ENCODE results near the gene SERPINB6. TPM values are rescaled to one million over a fixed set of nuclear protein-coding genes. Genes with fewer than 3 reads are reported as not detected.
"Not testable (repeated sequence)": the region's sequence is repeated elsewhere in the genome, so short reads cannot be mapped to it uniquely, and the experiment has no call there.

The SERPINB6 gene
- total RNA-seq, 1 donor: 58.4 TPM

DNA sequence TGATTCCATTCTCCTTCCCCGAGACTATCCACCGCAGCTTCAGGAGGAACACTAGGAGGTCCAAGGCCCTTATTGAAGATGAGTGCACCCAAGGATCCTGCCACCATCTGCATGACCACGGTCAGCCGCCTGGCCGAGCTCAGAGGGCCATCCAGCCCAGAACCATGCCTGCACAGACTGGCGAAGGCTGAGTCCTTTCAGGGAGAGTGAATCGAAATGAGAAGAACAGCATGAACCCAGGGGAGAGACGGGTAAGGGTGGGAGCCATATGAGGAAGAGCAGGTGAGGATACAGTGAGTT lies 26.3 kb downstream of the SERPINB6 start:
- Histone ChIP-seq H3K4me1 (ENCODE audit: insufficient read depth, low read length) (peaks cover 33% of the 10 kb centered on the region), H3K4me3 (ENCODE audit: low read length) (no peak overlapping the region)

GRCh38 chr6:2944405-2945152 lies 26.8 kb downstream of the SERPINB6 start:
- Histone ChIP-seq H3K4me1 (ENCODE audit: insufficient read depth, low read length) (peaks cover 38% of the 10 kb centered on the region), H3K9me3 (ENCODE audit: low read depth, low read length) (no peaks in the 10 kb centered on the region), H3K27me3 (ENCODE audit: insufficient read depth, low read length) (no peaks in the 10 kb centered on the region), H3K4me3 (ENCODE audit: low read length) (no peak overlapping the region)

More for the DNA sequence above, 26.3 kb downstream of the SERPINB6 start:
- Histone ChIP-seq H3K27me3 (ENCODE audit: insufficient read depth, low read length) (no peaks in the 10 kb centered on the region), H3K9me3 (ENCODE audit: low read depth, low read length) (no peaks in the 10 kb centered on the region)

- H3K9me3 ChIP-seq (ENCODE audit: low read depth, low read length): no peaks in the 10 kb centered on the region
- H3K27me3 ChIP-seq (ENCODE audit: insufficient read depth, low read length): no peaks in the 10 kb centered on the region
- H3K4me3 ChIP-seq (ENCODE audit: low read length): no peak overlapping the region
- peaks cover 41% of the 10 kb centered on the region for H3K4me1 ChIP-seq (ENCODE audit: insufficient read depth, low read length)
These were observed 27.8 kb downstream of the SERPINB6 start for GRCh38 chr6:2943564-2943955.

GRCh38 chr6:2942914-2943563 lies 28.3 kb downstream of the SERPINB6 start:
- Histone ChIP-seq H3K4me1 (ENCODE audit: insufficient read depth, low read length) (peaks cover 43% of the 10 kb centered on the region), H3K9me3 (ENCODE audit: low read depth, low read length) (no peaks in the 10 kb centered on the region), H3K4me3 (ENCODE audit: low read length) (no peak overlapping the region), H3K27me3 (ENCODE audit: insufficient read depth, low read length) (no peaks in the 10 kb centered on the region)

- H3K9me3 ChIP-seq (ENCODE audit: low read depth, low read length); H3K4me3 ChIP-seq (ENCODE audit: low read length); H3K27me3 ChIP-seq (ENCODE audit: insufficient read depth, low read length): not testable (repeated sequence)
- H3K4me1 ChIP-seq (ENCODE audit: insufficient read depth, low read length): peaks cover 49% of the 10 kb centered on the region
These were observed 29.3 kb downstream of the SERPINB6 start for GRCh38 chr6:2942116-2942515.

- H3K9me3 ChIP-seq (ENCODE audit: low read depth, low read length): no peaks in the 10 kb centered on the region
- H3K4me1 ChIP-seq (ENCODE audit: insufficient read depth, low read length): peaks cover 49% of the 10 kb centered on the region
- H3K4me3 ChIP-seq (ENCODE audit: low read length): peak overlapping the region; percentile 33
- no peaks in the 10 kb centered on the region for H3K27me3 ChIP-seq (ENCODE audit: insufficient read depth, low read length)
These were observed 30.5 kb downstream of the SERPINB6 start for GRCh38 chr6:2940851-2941250.

DNA sequence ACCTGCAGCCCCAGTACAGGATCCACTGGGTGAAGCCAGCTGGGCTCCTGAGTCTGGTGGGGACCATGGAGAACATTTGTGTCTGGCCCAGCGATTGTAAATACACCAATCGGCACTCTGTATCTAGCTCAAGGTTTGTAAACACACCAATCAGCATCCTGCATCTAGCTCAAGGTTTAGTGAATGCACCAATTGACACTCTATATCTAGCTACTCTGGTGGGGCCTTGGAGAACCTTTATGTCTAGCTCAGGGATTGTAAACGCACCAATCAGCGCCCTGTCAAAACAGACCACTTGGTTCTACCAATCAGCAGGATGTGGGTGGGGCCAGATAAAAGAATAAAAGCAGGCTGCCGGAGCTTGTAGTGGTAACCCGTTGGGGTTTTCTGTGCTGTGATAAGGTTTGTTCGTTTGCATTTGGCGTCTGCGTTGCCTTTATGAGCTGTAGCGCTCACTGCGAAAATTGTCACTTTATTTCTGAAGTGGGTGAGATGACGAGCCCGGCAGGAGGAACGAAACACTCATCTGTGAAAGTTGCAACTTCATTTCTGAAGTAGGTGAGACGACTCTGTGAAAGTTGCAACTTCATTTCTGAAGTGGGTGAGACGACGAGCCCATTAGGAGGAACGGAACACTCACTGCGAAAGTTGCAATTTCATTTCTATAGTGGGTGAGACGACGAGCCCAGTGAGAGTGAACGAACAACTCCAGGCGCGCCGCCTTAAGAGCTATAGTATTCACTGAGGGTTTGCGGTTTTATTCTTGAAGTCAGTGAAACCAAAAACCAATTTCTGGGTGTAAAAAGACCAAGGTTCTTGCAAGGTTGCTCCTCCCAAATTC lies 31.1 kb downstream of the SERPINB6 start:
- H3K9me3 ChIP-seq (ENCODE audit: low read depth, low read length): no peaks in the 10 kb centered on the region
- peaks cover 49% of the 10 kb centered on the region for H3K4me1 ChIP-seq (ENCODE audit: insufficient read depth, low read length)
- H3K27me3 ChIP-seq (ENCODE audit: insufficient read depth, low read length): no peaks in the 10 kb centered on the region
- peak overlapping the region; percentile 33 for H3K4me3 ChIP-seq (ENCODE audit: low read length)

GRCh38 chr6:2939315-2940009 lies 31.9 kb downstream of the SERPINB6 start:
- Histone ChIP-seq H3K4me3 (ENCODE audit: low read length) (no peak overlapping the region), H3K9me3 (ENCODE audit: low read depth, low read length) (no peaks in the 10 kb centered on the region), H3K27me3 (ENCODE audit: insufficient read depth, low read length) (no peaks in the 10 kb centered on the region), H3K4me1 (ENCODE audit: insufficient read depth, low read length) (peaks cover 49% of the 10 kb centered on the region)

- Histone ChIP-seq H3K4me1 (ENCODE audit: insufficient read depth, low read length) (peaks cover 46% of the 10 kb centered on the region), H3K4me3 (ENCODE audit: low read length) (no peak overlapping the region)
These were observed 32.7 kb downstream of the SERPINB6 start for GRCh38 chr6:2938632-2939083.

GRCh38 chr6:2938004-2938631 lies 33.2 kb downstream of the SERPINB6 start:
- peaks cover 40% of the 10 kb centered on the region for H3K4me1 ChIP-seq (ENCODE audit: insufficient read depth, low read length)
- H3K27me3 ChIP-seq (ENCODE audit: insufficient read depth, low read length): no peaks in the 10 kb centered on the region
- no peaks in the 10 kb centered on the region for H3K9me3 ChIP-seq (ENCODE audit: low read depth, low read length)
- no peak overlapping the region for H3K4me3 ChIP-seq (ENCODE audit: low read length)

More at GRCh38 chr6:2938632-2939083, 32.7 kb downstream of the SERPINB6 start:
- no peaks in the 10 kb centered on the region for H3K9me3 ChIP-seq (ENCODE audit: low read depth, low read length)
- H3K27me3 ChIP-seq (ENCODE audit: insufficient read depth, low read length): no peaks in the 10 kb centered on the region

GRCh38 chr6:2937627-2938003 lies 33.8 kb downstream of the SERPINB6 start:
- Histone ChIP-seq H3K27me3 (ENCODE audit: insufficient read depth, low read length) (no peaks in the 10 kb centered on the region), H3K4me3 (ENCODE audit: low read length) (no peak overlapping the region), H3K9me3 (ENCODE audit: low read depth, low read length) (no peaks in the 10 kb centered on the region), H3K4me1 (ENCODE audit: insufficient read depth, low read length) (peaks cover 35% of the 10 kb centered on the region)

DNA sequence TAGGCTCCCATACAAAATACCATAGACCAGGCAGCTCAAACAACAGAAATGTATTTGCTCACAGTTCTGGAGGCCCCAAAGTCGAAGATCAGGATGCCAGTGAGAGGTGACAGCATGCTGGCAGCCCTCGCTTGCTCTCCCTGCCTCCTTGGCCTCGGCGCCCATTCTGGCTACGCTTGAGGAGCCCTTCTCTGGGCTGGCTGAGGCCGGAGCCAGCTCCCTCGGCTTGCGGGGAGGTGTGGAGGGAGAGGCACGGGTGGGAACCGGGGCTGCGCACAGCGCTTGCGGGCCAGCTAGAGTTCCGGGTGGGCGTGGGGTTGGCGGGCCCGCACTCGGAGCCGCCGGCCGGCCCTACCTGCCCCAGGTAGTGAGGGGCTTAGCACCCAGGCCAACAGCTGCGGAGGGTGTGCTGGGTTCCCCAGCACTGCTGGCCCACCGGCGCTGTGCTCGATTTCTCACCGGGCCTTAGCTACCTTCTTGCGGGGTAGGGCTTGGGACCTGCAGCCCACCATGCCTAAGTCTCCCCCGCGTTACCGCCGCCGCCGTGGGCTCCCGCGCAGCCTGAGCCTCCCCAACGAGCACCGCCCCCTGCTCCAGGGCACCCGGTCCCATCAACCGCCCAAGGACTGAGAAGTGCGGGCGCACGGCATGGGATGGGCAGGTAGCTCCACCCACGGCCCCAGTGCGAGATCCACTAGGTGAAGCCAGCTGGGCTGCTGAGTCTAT lies 35.6 kb downstream of the SERPINB6 start:
- Histone ChIP-seq H3K4me1 (ENCODE audit: insufficient read depth, low read length) (peaks cover 24% of the 10 kb centered on the region), H3K4me3 (ENCODE audit: low read length) (no peak overlapping the region), H3K27me3 (ENCODE audit: insufficient read depth, low read length) (no peaks in the 10 kb centered on the region), H3K9me3 (ENCODE audit: low read depth, low read length) (no peaks in the 10 kb centered on the region)

GRCh38 chr6:2934057-2934456 lies 37.3 kb downstream of the SERPINB6 start:
- peaks cover 15% of the 10 kb centered on the region for H3K4me1 ChIP-seq (ENCODE audit: insufficient read depth, low read length)
- no peak overlapping the region for H3K4me3 ChIP-seq (ENCODE audit: low read length)
- H3K9me3 ChIP-seq (ENCODE audit: low read depth, low read length): no peaks in the 10 kb centered on the region
- H3K27me3 ChIP-seq (ENCODE audit: insufficient read depth, low read length): no peaks in the 10 kb centered on the region

DNA sequence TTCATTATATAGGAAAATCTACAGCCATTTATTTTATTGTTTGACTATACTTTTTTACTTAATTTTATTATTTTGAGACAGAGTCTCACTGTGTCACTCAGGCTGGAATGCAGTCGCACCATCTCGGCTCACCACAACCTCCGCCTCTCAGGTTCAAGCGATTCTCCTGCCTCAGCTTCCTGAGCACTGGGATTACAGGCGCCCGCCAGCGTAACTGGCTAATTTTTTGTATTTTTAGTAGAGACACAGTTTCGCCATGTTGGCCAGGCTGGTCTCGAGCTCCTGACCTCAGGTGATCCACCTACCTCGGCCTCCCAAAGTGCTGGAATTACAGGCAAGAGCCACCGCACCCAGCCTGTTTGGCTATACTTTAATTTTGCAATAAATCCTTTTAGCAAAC lies 38.5 kb downstream of the SERPINB6 start:
- not testable (repeated sequence) for H3K27me3 ChIP-seq (ENCODE audit: insufficient read depth, low read length); H3K9me3 ChIP-seq (ENCODE audit: low read depth, low read length); H3K4me3 ChIP-seq (ENCODE audit: low read length)
- H3K4me1 ChIP-seq (ENCODE audit: insufficient read depth, low read length): peaks cover 11% of the 10 kb centered on the region

All from mononuclear cell (primary cell).